HG02852 (cell line): ENCODE measurements around the gene KTN1.

Experiments used
- ATAC-seq: cut with Tn5 transposase; IDR thresholded peaks from one replicate; pipeline ENCODE4 v1.9.1; 2021; ENCODE audit warnings: mild to moderate bottlenecking, moderate library complexity; ENCODE audit not compliant: unreplicated experiment

The KTN1 gene

DNA sequence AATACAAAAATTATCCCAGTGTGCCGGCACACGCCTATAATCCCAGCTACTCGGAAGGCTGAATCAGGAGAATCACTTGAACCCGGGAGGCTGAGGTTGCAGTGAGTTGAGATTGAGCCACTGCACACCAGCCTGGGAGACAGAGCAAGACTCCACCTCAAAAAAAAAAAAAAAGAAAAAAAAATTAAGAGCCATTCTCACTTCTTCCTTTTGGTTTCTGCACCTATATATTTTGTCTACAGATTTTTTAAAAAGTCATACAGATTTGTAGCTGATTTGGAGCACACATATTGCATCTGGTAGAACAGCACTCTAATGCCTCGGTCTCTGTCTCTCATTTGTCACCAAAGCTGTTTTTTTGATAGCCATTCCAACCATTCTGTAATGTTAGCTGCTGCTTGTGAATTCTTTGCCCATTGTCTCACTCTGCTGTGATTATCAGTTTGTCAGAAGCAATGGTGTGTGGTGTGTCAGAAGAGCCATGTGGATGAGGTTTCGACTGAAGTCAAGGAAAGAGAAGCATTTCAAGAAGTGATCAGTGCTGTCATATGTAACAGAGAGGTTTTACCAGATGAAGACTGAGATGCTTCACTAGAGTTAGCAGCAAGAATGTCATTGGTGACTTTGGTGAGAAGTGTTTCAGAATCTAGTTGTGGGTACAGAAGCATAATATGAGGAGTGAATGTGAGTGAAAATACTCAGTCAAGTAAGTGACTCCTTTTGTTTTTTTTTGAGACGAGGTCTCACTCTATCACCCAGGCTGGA, 8.7 kb upstream of the KTN1 start:
- peak; percentile 81 for ATAC-seq

DNA sequence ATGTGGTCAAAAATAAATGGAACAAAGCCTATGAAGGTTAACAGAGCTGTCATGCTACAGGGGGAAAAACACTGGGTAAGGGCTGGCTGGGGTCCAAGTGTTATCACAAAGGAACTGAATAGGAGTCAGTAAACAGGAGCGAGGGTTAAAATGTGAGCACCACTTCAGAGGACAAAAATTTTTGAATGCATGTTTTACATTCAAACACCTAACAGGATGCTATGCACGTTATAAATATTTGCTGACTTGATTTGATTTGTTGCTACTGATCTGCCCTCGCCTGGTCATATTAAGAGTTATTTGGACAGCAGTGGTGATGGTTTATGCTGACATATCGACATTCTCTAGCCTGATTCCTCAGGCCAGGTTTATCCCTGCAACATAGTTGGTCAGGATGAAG, 7.4 kb upstream of the KTN1 start:
- no peak for ATAC-seq

DNA sequence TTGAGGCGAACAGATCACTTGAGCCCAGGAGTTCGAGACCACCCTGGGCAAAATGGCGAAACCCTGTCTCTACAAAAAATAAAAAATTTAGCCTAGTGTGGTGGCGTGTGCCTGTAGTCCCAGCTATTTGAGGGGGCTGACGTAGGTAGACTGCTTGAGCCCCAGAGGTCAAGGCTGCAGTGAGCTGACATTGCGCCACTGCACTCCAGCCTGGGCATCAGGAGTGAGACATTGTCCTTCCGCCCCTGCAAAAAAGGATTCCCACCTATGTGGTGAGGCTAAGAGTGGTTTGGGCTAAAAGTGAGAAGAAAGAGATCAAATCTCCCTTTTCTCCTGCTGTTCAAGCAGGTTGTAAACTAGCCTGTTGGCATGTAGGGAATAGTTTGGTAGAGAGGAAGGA, 5.0 kb upstream of the KTN1 start:
- no peak for ATAC-seq

DNA sequence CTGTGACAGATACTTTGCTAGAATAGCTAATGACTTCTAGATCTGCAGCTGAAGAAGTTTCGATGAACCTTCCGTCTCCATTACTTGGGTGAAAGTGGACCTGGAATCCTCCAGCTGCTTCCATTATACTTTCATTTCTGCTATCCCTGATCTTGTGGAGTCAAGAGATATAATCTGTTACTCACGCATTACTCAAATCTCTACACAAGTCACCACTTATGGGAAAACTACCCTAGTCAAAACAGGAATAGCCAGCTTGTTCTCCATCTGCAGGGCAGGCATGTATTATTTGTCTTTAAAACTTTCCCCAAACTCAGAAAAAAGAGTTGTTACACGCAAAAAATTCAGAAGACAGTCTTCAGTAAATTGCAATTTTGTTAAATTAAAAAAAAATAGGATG, 2.8 kb upstream of the KTN1 start:
- ATAC-seq, result no peak

DNA sequence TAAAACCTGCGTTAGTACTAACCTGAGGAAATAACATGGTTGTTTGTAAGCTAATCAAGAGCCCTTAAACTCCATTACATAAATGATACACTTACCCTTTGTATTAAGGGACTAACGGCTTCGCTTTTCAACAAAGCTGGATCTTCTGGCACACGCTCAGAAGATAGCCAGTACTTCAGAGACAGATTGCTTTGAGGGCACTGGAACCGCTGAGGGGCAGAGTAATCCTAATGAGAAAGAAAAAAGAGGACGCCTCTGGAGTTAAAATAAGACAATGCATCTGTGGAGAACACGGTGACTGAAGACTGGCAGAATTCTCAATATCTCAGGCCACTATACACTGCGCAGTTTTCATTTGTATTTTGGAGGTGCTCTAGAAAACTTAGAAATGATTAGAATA, 1.5 kb upstream of the KTN1 start:
- no peak for ATAC-seq

DNA sequence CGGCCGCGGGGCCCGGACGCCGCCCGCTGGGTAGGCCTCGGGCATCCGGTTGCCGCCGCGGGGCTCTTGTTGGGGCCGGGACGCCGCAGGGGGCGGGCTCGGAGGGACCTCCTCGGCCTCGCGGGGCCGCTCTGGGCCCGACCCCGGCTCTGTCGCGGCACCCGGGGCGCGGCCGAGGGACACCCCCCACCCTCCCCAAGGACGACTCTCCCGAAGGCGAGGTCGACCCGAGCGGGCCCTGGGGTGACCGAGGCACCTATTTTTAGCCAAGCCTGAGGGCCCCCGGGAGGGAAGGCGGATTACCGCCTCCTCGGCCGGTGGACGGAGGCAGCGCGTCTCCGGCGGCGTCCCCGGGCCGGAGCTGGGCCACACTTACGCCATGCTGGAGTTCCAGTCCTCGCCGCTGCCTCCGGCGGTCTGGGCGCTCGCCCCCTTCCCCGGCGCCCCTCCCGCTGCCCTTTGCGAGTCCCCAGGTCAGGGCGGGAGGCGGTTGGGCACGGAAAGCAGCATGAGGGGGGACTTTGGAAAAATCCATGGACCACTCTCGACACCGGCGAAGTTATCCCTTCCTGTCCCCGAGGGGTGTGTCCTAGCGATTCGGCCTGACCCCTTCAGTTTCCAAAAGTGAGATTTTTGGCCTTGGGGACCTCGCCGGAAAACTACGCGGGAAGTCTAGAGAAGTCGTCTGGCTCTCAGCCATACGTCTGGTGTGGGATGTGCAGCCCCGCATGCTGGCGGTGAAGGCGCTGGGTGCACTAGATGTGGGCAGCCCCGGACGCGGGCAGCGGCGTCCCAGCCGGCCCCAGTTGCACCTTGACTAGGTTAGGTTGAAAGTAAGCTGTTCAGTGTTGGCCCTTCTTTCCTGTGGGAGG, 699 bp downstream of the KTN1 start:
- peak; percentile 40 for ATAC-seq

DNA sequence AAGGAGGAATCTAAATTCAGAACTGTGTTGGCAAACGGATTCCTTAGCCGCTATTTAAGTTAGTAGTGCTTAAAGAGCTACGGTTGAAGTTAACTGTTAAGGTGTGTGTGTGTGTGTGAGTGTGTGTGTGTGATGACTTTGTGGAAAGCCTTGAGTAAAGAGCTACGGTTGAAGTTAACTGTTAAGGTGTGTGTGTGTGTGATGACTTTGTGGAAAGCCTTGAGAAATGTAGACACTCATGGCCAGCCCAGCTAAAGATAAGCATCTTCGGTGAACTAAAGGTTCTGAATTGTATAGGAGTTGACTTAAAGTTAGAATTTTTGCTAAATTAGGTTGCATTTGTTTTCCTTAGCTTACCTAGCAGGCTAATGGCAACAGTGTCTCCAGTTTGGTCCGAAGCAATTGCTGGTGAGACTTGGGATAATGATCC, 1.4 kb downstream of the KTN1 start:
- no peak for ATAC-seq

DNA sequence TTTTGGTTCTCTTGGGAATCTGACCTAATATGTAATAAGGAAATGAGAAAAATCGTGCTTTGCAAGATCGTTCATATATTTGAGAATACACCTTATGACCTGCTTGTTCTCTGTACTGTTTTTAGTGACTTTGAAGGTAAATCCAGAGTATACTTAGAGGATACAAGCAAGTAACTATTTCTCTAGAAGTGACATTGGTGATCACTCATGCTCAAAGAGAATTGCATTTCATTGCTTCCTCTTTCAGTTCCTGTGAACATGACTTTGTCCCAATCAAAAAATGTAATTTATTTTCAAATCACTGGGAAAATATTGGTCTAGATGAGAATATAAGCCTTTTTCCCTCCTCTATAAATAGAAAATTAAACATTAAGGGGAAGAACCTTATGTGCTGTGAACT, 2.7 kb downstream of the KTN1 start:
- no peak for ATAC-seq

DNA sequence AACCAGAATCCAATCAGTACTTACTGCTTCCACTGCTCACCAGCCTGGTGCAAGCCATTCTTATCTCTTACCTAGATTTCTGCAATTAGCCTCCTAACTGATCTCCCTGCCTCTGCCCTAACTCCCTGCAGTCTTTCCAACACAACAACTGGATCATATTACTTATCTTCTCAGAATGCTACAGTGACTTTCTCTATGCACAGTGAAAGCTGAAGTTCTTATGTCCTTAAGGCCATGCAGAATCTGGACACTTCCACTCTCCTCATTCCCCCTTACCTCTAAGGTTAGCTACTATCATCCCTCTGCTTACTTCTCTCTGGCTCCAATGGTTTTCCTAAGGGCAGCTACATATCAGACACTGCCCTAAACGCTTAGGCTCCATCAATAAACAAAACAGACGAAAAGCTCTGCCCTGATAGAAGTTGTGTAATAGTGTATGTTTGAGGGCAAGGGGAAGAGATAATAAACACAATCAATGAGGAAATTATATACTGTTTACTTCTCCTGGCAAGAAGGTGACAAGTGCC, 4.0 kb downstream of the KTN1 start:
- ATAC-seq, result no peak

DNA sequence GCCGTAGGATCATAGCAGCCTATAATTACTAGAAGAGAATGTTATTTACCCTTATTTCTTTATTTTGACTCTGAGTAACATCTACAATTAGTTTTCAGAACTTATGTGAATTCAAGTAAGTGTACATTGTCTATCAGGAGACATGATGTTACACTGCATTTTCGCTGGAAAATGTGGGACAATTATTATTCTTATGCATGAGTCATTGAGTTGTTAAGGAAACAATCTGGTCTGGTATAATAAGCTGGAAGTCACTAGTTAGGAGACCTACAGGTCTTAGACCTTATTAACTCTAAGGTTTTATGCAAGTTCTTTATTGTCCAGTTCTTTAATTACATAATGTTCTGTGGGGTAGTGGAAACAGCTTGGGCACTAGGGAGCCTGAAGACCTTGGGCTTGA, 5.8 kb downstream of the KTN1 start:
- no peak for ATAC-seq

DNA sequence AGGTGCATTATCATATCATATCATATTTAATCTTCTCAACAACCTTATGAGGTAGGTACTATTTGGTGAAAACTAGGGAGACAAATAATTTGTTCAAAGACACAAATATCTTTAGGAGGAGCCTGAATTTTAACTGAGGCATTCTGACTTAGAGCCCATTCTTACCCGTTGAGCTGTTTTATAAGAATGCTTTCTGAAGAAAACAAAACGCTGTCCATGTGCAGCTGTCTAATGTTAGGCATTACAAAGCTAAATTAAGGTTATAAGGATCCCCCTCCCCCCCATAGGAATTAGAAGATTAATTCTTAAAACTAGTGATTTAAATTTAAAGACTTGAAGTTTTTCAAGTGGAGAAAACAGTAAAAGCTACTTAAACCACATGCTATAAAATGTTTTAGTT, 6.4 kb downstream of the KTN1 start:
- no peak for ATAC-seq

DNA sequence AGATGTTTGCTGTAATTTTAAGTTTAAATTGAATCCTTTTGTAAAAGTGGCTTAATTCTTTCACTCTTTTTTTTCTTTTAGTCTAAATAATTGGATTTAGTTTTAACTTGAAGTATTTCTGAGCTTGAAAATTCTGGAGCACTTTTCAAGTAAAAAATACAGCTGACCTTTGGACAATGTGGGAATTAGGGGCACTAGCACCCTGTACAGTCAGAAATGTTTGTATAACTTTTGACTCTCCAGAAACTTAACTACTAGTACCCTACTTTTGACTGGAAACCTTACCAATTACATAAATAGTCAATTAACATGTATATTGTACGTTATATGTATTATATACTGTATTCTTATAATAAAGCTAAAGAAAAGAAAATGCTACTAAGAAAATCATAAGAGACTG, 7.8 kb downstream of the KTN1 start:
- ATAC-seq, result no peak

DNA sequence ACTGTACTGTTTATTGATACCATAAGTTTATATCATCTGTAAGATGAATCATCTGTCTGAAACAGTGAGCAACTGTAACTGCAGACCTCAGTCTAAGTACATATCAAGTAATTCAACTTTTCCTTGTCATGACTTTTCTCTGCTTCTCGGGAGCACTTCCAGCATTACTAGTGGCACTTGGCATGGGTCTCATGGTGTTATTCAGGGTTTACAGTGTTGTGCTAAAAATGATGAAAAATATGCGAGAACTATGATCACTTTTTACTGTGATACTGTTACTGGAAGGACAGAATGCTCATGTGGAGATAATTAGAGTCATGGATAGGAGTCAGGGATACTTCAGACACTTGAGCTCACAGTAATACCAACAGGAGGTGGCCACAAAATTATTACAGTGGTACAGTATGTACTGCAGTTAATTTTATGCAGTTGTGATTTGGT, 8.3 kb downstream of the KTN1 start:
- no peak for ATAC-seq

DNA sequence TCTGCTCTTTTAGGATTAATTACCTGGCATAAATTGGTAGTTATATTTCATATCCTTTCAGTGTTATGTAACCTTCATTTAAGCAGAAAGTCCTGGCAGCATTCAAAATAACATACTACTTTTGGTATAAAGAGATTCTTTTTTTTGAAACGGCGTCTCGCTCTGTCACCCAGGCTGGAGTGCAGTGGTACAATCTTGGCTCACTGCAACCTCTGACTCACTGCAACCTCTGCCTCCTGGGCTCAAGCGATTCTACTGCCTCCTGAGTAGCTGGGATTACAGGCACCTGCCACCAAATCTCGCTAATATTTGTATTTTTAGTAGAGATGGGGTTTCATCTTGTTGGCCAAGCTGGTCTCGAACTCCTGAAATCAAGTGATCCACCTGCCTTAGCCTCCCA, 9.2 kb downstream of the KTN1 start:
- ATAC-seq, result no peak

DNA sequence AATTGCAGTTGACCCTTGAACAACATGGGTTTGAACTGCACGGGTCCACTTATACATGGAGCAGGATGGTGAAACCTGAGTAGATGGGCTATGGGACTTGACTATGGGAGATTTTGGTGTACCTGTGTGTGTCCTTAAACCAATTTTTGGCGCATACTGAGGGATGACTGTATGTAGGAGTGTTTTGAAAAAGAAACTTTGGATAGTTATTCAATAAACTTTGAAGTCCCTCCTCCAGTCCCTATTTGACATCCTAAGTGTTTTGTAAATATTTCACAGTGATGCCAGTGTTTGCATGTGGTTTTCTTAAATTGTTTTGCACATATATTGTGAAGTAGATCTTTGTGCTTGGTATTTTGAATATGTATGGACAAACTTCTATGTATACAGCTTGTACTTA, 12.4 kb downstream of the KTN1 start:
- no peak for ATAC-seq

DNA sequence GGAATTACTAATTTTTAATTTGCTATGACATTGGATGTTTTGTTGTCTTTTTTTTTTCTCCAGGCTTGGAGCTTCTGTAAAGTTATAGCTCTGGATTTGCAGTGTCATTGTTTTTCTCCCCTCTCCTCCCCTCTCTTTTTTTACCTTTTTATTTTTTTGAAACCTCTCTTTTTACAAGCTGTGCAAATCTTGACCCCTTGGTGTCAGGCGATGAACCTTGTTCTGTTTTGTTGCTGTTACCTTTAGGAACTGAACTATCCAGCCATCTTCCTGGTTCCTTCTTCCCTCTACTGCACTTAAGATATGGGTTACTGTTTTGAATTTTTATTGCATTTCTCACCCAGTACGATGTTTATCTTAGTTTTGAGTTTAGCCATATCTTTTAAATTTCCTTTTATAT, 13.7 kb downstream of the KTN1 start:
- no peak for ATAC-seq

DNA sequence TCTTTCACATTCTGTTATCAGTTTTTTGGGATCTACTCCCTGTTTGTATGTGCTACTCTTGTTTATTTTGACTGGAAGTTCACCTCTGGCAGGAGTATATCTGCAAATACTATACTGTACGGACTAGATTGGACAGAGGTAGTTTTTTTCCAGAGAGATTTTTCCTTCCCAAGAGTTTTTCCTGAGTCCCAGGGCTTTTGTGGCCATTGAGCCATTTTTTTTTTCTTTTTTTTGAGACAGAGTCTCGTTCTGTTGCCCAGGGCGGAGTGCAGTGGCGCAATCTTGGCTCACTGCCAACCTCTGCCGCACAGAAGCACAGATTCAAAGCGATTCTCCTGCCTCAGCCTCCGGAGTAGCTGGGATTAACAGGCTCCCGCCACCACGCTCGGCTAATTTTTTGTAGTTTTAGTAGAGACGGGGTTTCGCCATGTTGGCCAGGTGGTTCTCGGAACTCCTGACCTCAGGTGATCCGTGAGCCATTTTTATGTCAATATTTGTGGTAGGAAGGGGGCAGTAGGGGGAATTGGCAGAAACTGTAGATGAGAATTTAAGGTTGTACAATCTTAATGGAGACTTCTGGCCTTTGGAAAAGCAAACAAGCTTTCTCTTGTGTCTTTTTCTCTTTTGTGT, 19.4 kb downstream of the KTN1 start:
- ATAC-seq, result no peak

DNA sequence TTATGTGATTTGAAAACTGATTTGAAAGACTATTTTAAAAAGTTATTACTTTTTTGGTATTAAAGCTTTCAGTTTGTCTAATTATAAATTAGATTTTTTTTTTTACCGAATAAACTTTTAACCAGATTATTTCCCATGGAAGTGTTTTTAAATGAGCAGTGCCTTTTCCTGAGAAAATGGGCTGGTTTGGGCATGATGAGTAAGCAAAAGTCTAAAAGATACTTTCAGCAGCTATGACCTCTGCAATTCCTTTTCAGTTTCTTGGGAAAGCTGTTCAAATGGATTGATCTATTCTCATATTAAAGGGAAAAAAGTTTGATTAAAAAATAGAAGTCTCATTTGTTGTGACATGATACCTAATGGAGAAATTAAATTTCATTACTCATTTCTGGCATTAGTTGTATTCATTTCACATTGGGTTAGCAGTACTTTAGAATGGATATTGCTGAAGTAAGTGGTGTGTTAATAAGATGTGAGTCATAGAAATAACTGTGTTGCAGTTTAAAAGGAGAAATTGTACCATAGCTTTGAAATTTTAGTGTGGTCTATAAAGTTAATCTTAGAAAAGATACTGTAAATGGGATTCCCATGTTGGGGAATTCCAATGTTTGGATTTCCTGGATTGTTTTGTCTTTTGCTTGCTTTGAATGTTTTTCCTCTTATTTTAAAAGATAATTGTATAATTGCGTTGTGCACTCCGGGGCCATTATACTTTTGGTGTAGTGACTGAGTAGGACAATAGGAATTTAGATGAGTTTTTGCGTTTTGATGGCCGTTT, 21.0 kb downstream of the KTN1 start:
- no peak for ATAC-seq

DNA sequence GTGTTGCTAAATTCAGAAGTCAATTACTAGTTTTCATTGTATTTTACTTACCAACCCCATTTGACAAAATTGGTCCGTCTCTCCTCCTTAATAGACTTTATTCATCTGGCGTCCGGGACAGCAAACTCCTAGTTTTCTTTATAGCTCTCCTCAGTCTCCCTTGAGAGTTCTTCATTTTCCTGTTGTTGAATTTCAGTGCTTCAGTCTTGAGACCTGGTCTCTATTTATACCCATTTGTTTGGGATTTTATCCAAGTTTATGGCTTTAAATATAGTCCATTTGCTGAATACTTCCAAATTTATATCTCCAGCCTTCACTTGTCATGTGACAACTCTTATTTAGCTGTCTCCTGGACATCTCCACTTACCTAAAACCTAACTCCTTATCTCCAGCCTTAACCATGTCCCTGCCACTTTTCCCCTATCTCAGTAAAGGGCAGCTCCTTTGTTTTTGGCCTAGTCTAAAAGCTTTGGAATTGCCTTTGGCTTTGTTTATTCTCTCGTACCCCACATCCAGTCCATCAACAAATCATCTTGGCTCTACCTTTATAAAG, 23.5 kb downstream of the KTN1 start:
- ATAC-seq, result no peak

DNA sequence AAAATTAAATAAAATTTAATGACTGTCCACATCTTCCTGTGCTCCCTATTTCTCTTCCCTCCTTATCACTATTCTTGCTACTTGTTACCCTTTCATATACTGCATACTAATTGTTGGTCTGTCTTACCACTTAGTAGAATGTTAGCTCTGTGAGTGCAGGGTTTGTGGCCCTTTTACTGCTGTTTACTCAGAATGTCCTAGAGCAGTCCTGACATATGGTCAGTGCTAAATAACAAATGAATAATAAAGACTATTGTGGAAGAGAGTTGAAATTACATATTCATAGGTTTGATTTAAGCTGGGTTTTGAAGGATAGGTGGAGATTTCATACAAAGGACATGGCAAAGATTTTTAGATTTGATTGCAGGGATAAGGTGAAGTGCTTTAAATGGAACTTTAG, 24.5 kb downstream of the KTN1 start:
- no peak for ATAC-seq
